SU-DHL-6 (cell line): ENCODE measurements around the gene CAMKK2.
"Not testable (repeated sequence)": the region's sequence is repeated elsewhere in the genome, so short reads cannot be mapped to it uniquely, and the experiment has no call there.

Experiments used
- H2AFZ ChIP-seq: fragments of 200-600 bp; sonication (generic); 2 replicates; pipeline ENCODE4 v1.6.1; 2014; ENCODE audit warnings: low read depth, mild to moderate bottlenecking, moderate library complexity, mixed read lengths, antibody characterized with exemption, low read length; ENCODE audit not compliant: severe bottlenecking
- H3F3A ChIP-seq: fragments of 200-600 bp; shearing (Covaris generic); 2 replicates; pipeline ENCODE4 v1.6.0; 2016; ENCODE audit warnings: antibody characterized with exemption, mild to moderate bottlenecking; ENCODE audit not compliant: insufficient read depth
- H3K27ac ChIP-seq: fragments of 200-600 bp; sonication (generic); 2 replicates; pipeline ENCODE4 v1.5.1; 2016; ENCODE audit warnings: low read depth, mild to moderate bottlenecking, low read length, moderate library complexity, mixed read lengths
- H3K27me3 ChIP-seq: fragments of 200-600 bp; sonication (generic), shearing (Covaris generic); 2 replicates; pipeline ENCODE4 v1.6.0; 2014; ENCODE audit warnings: mild to moderate bottlenecking, low read length
- H3K36me3 ChIP-seq: fragments of 200-600 bp; sonication (generic); 2 replicates; pipeline ENCODE4 v1.6.1; 2014; ENCODE audit warnings: mild to moderate bottlenecking, low read length, mixed read lengths
- H3K4me2 ChIP-seq: fragments of 300-600, 200-600 bp; shearing (Covaris generic), sonication (generic); 2 replicates; pipeline ENCODE4 v1.6.0; 2014; ENCODE audit warnings: low read length, low read depth, mild to moderate bottlenecking; ENCODE audit not compliant: poor library complexity, severe bottlenecking
- H3K4me3 ChIP-seq: fragments of 200-600 bp; sonication (generic); 2 replicates; pipeline ENCODE4 v1.5.1; 2014; ENCODE audit warnings: antibody characterized with exemption, low read length, mild to moderate bottlenecking, mixed read lengths; ENCODE audit not compliant: insufficient read depth, poor library complexity, severe bottlenecking
- H3K79me2 ChIP-seq: fragments of 200-600 bp; sonication (generic); 2 replicates; pipeline ENCODE4 v1.6.1; 2014; ENCODE audit warnings: mild to moderate bottlenecking, low read length, moderate library complexity; ENCODE audit not compliant: insufficient read depth
- H3K9ac ChIP-seq: fragments of 200-600 bp; sonication (generic); 2 replicates; pipeline ENCODE4 v1.7.0; 2014; ENCODE audit warnings: mild to moderate bottlenecking, low read length
- H3K9me2 ChIP-seq: fragments of 200-600 bp; sonication (generic); replicated peaks from 2 replicates; pipeline ENCODE4 v1.6.1; 2014; ENCODE audit warnings: low read length; ENCODE audit not compliant: insufficient read depth
- H3K9me3 ChIP-seq: fragments of 200-600 bp; sonication (generic); 2 replicates; pipeline ENCODE4 v1.6.1; 2014; ENCODE audit warnings: low read length, mixed read lengths; ENCODE audit not compliant: insufficient read depth
- H4K20me1 ChIP-seq: fragments of 200-600 bp; sonication (generic); 2 replicates; pipeline ENCODE4 v1.6.1; 2014; ENCODE audit warnings: low read depth, mild to moderate bottlenecking, antibody characterized with exemption, low read length, moderate library complexity, mixed read lengths
- EZH2phosphoT487 ChIP-seq: fragments of 200-600 bp; sonication (generic), shearing (Covaris generic); conservative IDR thresholded peaks from 2 replicates; pipeline ENCODE4 v1.6.1; 2018; ENCODE audit warnings: mild to moderate bottlenecking, antibody characterized with exemption, low read length, moderate library complexity, mixed read lengths
- TF ChIP-seq, protein P1 (sequence below): fragments of 200-600 bp; sonication (generic); IDR thresholded peaks from one replicate; pipeline ENCODE4 v1.5.1; 2017; ENCODE audit warnings: antibody characterized with exemption, mild to moderate bottlenecking, low read length, moderate library complexity; ENCODE audit not compliant: insufficient read depth, poor library complexity, severe bottlenecking

The CAMKK2 gene

DNA sequence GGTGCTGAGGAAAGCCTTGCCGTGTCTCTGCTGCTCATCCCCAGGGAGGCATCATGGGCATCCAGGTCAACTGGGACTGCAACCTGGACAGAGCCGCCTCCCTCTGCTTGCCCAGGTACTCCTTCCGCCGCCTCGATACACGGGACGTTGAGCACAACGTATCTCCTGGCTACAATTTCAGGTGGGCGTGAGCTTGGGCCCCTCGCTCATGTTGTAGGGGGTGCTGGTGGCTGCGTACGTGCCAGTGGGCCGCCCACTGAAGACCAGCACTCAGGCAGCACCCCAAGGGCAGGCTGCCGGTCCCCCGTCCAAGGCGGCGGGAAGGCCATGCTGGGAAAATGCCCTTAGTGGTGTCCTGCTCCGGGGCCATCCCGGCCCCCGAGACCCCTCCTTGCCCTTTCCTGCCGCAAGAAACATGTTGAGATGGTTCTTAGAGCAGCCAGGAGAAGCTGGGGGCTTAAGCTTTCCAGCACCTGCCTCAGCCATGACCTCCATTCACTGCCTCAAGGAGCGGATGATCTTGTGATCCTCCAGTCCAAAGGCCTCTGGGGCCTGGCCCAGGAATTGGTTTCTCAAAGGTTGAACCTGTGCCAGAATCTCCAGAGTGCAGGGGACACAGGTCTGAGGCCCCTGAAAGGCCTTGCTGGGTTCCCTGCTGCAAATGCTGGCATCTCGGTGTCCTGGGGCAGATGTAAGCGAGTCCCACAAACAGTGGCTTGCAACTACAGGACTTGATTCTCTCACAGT lies 67.4 kb downstream of the CAMKK2 start:
- Histone ChIP-seq H3K79me2 (no peaks in the 10 kb centered on the region), H3K27me3 (no peaks in the 10 kb centered on the region), H3K36me3 (no peaks in the 10 kb centered on the region), H3K9ac (no peak overlapping the region), H3K27ac (no peak overlapping the region), H2AFZ (no peak overlapping the region), H3K9me2 (no peaks in the 10 kb centered on the region), H4K20me1 (no peaks in the 10 kb centered on the region), H3K4me2 (no peak overlapping the region), H3F3A (no peaks in the 10 kb centered on the region), H3K9me3 (no peaks in the 10 kb centered on the region), H3K4me3 (no peak overlapping the region)
- TF ChIP-seq, protein P1, sequence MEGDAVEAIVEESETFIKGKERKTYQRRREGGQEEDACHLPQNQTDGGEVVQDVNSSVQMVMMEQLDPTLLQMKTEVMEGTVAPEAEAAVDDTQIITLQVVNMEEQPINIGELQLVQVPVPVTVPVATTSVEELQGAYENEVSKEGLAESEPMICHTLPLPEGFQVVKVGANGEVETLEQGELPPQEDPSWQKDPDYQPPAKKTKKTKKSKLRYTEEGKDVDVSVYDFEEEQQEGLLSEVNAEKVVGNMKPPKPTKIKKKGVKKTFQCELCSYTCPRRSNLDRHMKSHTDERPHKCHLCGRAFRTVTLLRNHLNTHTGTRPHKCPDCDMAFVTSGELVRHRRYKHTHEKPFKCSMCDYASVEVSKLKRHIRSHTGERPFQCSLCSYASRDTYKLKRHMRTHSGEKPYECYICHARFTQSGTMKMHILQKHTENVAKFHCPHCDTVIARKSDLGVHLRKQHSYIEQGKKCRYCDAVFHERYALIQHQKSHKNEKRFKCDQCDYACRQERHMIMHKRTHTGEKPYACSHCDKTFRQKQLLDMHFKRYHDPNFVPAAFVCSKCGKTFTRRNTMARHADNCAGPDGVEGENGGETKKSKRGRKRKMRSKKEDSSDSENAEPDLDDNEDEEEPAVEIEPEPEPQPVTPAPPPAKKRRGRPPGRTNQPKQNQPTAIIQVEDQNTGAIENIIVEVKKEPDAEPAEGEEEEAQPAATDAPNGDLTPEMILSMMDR = no peak
- TF ChIP-seq EZH2phosphoT487 = no peak

DNA sequence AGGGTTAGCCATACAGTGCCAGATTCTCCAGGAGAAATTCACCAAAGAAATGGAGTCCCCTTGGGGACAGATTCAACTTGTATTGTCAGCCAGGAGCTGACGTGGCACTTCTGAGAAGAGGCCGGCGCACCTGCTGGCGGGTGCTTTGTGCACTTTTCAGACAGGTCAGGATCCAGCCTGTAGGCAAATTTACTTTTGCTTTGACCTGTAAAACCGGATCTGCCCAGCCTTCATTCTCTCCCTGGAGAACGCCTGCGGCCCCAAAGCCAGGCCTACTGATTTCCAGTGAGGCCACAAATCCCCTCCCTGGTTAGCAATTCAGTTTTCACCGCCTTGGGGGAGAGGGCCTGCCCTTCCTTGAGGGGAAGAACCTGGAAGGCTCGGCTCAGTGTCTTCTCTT lies 69.2 kb downstream of the CAMKK2 start:
- H3K36me3 ChIP-seq = no peaks in the 10 kb centered on the region
- H3K9ac ChIP-seq = no peak overlapping the region
- H3K4me2 ChIP-seq = no peak overlapping the region
- H3K4me3 ChIP-seq = no peak overlapping the region
- H3K27ac ChIP-seq = no peak overlapping the region
- TF ChIP-seq, protein P1 = no peak
- no peak for TF ChIP-seq EZH2phosphoT487
- no peaks in the 10 kb centered on the region for H3K9me2 ChIP-seq
- no peaks in the 10 kb centered on the region for H3K79me2 ChIP-seq
- no peaks in the 10 kb centered on the region for H3K27me3 ChIP-seq
- no peaks in the 10 kb centered on the region for H3K9me3 ChIP-seq
- no peak overlapping the region for H2AFZ ChIP-seq
- no peaks in the 10 kb centered on the region for H3F3A ChIP-seq
- H4K20me1 ChIP-seq = no peaks in the 10 kb centered on the region

DNA sequence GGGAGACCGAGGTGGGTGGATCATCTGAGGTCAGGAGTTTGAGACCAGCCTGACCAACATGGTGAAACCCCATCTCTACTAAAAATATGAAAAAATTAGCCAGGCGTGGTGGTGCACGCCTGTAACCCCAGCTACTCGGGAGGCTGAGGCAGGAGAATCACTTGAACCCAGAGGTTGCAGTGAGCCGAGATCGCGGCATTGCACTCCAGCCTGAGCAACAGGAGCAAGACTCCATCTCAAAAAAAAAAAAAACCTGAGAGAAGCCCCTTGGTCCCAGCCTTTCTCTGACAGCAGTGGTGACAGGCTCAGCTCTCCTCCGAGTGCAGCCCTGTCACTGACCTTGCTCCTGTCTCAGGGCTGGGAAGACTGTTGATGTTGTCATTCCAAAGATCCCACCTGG lies 69.6 kb downstream of the CAMKK2 start:
- not testable (repeated sequence) for H3K9ac ChIP-seq, H3K4me3 ChIP-seq, H3K79me2 ChIP-seq, H3K9me2 ChIP-seq, H3K4me2 ChIP-seq, H3K27ac ChIP-seq, H3K27me3 ChIP-seq, H3F3A ChIP-seq, H4K20me1 ChIP-seq, H3K9me3 ChIP-seq, H2AFZ ChIP-seq, H3K36me3 ChIP-seq

DNA sequence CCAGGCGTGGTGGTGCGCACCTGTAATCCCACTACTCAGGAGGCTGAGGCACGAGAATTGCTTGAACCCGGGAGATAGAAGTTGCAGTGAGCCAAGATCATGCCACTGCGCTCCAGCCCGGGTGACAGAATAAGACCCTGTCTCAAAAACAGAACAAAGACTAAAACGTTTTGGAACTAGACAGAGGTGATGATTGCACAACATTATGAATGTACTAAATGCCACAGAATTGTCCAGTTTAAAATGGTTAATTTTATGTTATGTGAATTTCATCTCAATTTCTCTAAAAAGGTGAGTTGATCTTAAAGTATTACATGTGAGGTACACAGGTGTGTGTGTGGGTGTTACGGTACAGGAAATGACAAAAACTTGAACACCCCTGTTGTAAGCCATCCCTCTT lies 70.1 kb downstream of the CAMKK2 start:
- Histone ChIP-seq H3F3A (no peaks in the 10 kb centered on the region), H3K36me3 (no peaks in the 10 kb centered on the region), H3K4me2 (no peak overlapping the region), H3K9me2 (no peaks in the 10 kb centered on the region), H3K27ac (no peak overlapping the region), H2AFZ (no peak overlapping the region), H3K4me3 (no peak overlapping the region), H3K9ac (no peak overlapping the region), H4K20me1 (no peaks in the 10 kb centered on the region), H3K27me3 (no peaks in the 10 kb centered on the region), H3K79me2 (no peaks in the 10 kb centered on the region), H3K9me3 (no peaks in the 10 kb centered on the region)
- TF ChIP-seq EZH2phosphoT487 = no peak
- TF ChIP-seq, protein P1 = no peak
